K562 (cell line): ENCODE measurements around the gene NEURL2. TPM values are rescaled to one million over a fixed set of nuclear protein-coding genes. Genes with fewer than 3 reads are reported as not detected.

Source experiments
- BRD9 ChIP-seq: fragments of 450-650 bp; IDR thresholded peaks from 2 replicates; pipeline ENCODE4 v1.6.1; 2018; ENCODE audit warnings: low read depth; ENCODE audit not compliant: partially characterized antibody
- CBX5 ChIP-seq: IDR thresholded peaks from 2 replicates; pipeline ENCODE4 v1.6.1; 2014; ENCODE audit warnings: low read depth, borderline replicate concordance
- CHCHD3 ChIP-seq: fragments of 250-450 bp; sonication (Bioruptor Pico); IDR thresholded peaks from 2 replicates; pipeline ENCODE4 v2.1.2; 2022; ENCODE audit warnings: mild to moderate bottlenecking
- E2F4 ChIP-seq: sonication (generic); formaldehyde crosslinking; IDR thresholded peaks from 2 replicates; pipeline ENCODE4 v1.8.0; 2022; ENCODE audit warnings: mild to moderate bottlenecking, low read depth, missing genetic modification reagents
- FOXK2 ChIP-seq, 2 experiments: fragments of 450-650 bp; IDR thresholded peaks in 1 of 2; conservative IDR thresholded peaks in 1 of 2; 2 replicates each; pipeline ENCODE4 v1.6.1; 2016; ENCODE audit warnings: low read depth in 2 of 2, mild to moderate bottlenecking in 1 of 2
- FOXP4 ChIP-seq: sonication (generic); formaldehyde crosslinking; IDR thresholded peaks from 2 replicates; pipeline ENCODE4 v1.8.0; 2022; ENCODE audit warnings: mild to moderate bottlenecking, missing genetic modification reagents, borderline replicate concordance
- LEF1 ChIP-seq: fragments of 450-650 bp; IDR thresholded peaks from 2 replicates; pipeline ENCODE4 v1.6.1; 2016; ENCODE audit warnings: mild to moderate bottlenecking
- NCOA1 ChIP-seq: fragments of 450-650 bp; IDR thresholded peaks from 2 replicates; pipeline ENCODE4 v1.6.1; 2016; ENCODE audit warnings: low read depth
- PHB ChIP-seq: fragments of 250-450 bp; sonication (Bioruptor Pico); IDR thresholded peaks from 2 replicates; pipeline ENCODE4 v1.5.0; 2021
- PML ChIP-seq: IDR thresholded peaks from 2 replicates; pipeline ENCODE4 v1.6.1; 2012; ENCODE audit warnings: low read length, inconsistent platforms
- PRMT5 ChIP-seq: sonication (generic); formaldehyde crosslinking; IDR thresholded peaks from 2 replicates; pipeline ENCODE4 v1.5.0; 2020; ENCODE audit warnings: missing genetic modification reagents
- RBM14 ChIP-seq: fragments of 200-400 bp; formaldehyde crosslinking; IDR thresholded peaks from 2 replicates; pipeline ENCODE4 v1.6.1; 2018; ENCODE audit warnings: low read depth, mild to moderate bottlenecking, low read length, moderate library complexity, borderline replicate concordance; ENCODE audit not compliant: insufficient read depth
- SIX5 ChIP-seq, 2 experiments: IDR thresholded peaks; 2 replicates each; pipeline ENCODE4 v1.6.1; 2011; ENCODE audit warnings: low read length in 2 of 2, borderline replicate concordance in 1 of 2, low read depth in 1 of 2, mild to moderate bottlenecking in 1 of 2, moderate library complexity in 1 of 2; ENCODE audit not compliant: insufficient read depth in 1 of 2
- SOX6 ChIP-seq: fragments of 450-650 bp; IDR thresholded peaks from 2 replicates; pipeline ENCODE4 v1.6.1; 2014; ENCODE audit warnings: mild to moderate bottlenecking
- SRSF7 ChIP-seq: fragments of 200-400 bp; formaldehyde crosslinking; optimal IDR thresholded peaks from 2 replicates; pipeline ENCODE3; 2017; ENCODE audit warnings: mild to moderate bottlenecking, low read depth, low read length
- TAF1 ChIP-seq: IDR thresholded peaks from 2 replicates; pipeline ENCODE4 v1.6.1; 2011; ENCODE audit warnings: mild to moderate bottlenecking, low read length, moderate library complexity; ENCODE audit not compliant: insufficient read depth, control insufficient read depth, severe bottlenecking; ENCODE audit errors: extremely low read depth
- TCFL5 ChIP-seq: fragments of 250-450 bp; sonication (Bioruptor Pico); conservative IDR thresholded peaks from 2 replicates; pipeline ENCODE4 v1.6.1; 2021; ENCODE audit warnings: mild to moderate bottlenecking, moderate library complexity, matching md5 sums
- TEAD2 ChIP-seq: fragments of 450-650 bp; IDR thresholded peaks from 2 replicates; pipeline ENCODE4 v1.6.1; 2016; ENCODE audit warnings: missing genetic modification characterization, control low read depth, missing compliant biosample characterization
- polyA plus RNA-seq, 8 experiments: library from polyadenylated mRNA; depleted of rRNA in 4 of 8; stranded (reverse) in 5 of 8; unstranded in 3 of 8; fragments of >200 nt; fragmentation: Nextera tagmentation in 2 of 8; fragmentation: Illumina TruSeq in 1 of 8; extraction: Ambion mirVana in 2 of 8; extraction: Trizol in 1 of 8; gene quantifications; 2 replicates each; pipeline versions ENCODE4 v1.2.1 to v1.2.3, GENCODE V29; 2011 to 2014; ENCODE audit warnings: inconsistent platforms in 1 of 8, missing spikeins in 1 of 8
- total RNA-seq, 7 experiments: library from RNA; depleted of rRNA in 6 of 7; stranded (reverse); fragments of >200 nt in 6 of 7; fragmentation: Illumina TruSeq in 2 of 7; extraction: Trizol in 2 of 7; gene quantifications; 2 replicates each; pipeline versions ENCODE4 v1.2.1 to v1.2.3, GENCODE V29; 2011 to 2021; ENCODE audit warnings: low replicate concordance in 1 of 7
- TF ChIP-seq, protein P1 (sequence below): fragments of 200-800 bp; sonication (Bioruptor generic); IDR thresholded peaks from 2 replicates; pipeline ENCODE4 v1.6.1; 2016; ENCODE audit warnings: missing genetic modification characterization, missing compliant biosample characterization

NEURL2 gene
- total and polyA plus RNA-seq, 9 of the 15 experiments (the other 6 are each of a cell fraction or from before 2014, with no cell fraction given) = 0.22 to 1.9 (median 0.50) TPM; not detected in 1

GRCh38 chr20:45850926-45851325 is 40.1 kb downstream of the NEURL2 start (continued):
- TF ChIP-seq PRMT5 (CRISPR knock-in tag) = no peak
- TF ChIP-seq LEF1 = peak; percentile 59
- no peak for TF ChIP-seq E2F4
- peak; percentile 27; the same call in 1 of the 2 replicates for TF ChIP-seq NCOA1
- no peak for TF ChIP-seq CBX5
- TF ChIP-seq SOX6 = peak; percentile 35; the same call in 1 of the 2 replicates
- TF ChIP-seq SIX5 (IDR thresholded peaks at IDR 0.05; ENCODE audit: borderline replicate concordance in 1 of 2, insufficient read depth in 1 of 2, low read depth in 1 of 2, low read length in 2 of 2) = no peak
- no peak for TF ChIP-seq TAF1
- TF ChIP-seq TEAD2 = no peak
- no peak for TF ChIP-seq CHCHD3 (CRISPR knock-in tag)
- peak; percentile 43 to 55; a peak in 2 of 4 replicates for TF ChIP-seq FOXK2 (conservative IDR thresholded peaks at IDR 0.05 in 1 of 2, IDR thresholded peaks at IDR 0.05 in 1 of 2; ENCODE audit: low read depth in 2 of 2)
- no peak for TF ChIP-seq RBM14
- TF ChIP-seq PHB (CRISPR knock-in tag) = no peak
- TF ChIP-seq BRD9 = no peak
- TF ChIP-seq FOXP4 (CRISPR knock-in tag) = no peak
- TF ChIP-seq SRSF7 = no peak
- TF ChIP-seq TCFL5 (CRISPR knock-in tag) = no peak
- TF ChIP-seq, protein P1, sequence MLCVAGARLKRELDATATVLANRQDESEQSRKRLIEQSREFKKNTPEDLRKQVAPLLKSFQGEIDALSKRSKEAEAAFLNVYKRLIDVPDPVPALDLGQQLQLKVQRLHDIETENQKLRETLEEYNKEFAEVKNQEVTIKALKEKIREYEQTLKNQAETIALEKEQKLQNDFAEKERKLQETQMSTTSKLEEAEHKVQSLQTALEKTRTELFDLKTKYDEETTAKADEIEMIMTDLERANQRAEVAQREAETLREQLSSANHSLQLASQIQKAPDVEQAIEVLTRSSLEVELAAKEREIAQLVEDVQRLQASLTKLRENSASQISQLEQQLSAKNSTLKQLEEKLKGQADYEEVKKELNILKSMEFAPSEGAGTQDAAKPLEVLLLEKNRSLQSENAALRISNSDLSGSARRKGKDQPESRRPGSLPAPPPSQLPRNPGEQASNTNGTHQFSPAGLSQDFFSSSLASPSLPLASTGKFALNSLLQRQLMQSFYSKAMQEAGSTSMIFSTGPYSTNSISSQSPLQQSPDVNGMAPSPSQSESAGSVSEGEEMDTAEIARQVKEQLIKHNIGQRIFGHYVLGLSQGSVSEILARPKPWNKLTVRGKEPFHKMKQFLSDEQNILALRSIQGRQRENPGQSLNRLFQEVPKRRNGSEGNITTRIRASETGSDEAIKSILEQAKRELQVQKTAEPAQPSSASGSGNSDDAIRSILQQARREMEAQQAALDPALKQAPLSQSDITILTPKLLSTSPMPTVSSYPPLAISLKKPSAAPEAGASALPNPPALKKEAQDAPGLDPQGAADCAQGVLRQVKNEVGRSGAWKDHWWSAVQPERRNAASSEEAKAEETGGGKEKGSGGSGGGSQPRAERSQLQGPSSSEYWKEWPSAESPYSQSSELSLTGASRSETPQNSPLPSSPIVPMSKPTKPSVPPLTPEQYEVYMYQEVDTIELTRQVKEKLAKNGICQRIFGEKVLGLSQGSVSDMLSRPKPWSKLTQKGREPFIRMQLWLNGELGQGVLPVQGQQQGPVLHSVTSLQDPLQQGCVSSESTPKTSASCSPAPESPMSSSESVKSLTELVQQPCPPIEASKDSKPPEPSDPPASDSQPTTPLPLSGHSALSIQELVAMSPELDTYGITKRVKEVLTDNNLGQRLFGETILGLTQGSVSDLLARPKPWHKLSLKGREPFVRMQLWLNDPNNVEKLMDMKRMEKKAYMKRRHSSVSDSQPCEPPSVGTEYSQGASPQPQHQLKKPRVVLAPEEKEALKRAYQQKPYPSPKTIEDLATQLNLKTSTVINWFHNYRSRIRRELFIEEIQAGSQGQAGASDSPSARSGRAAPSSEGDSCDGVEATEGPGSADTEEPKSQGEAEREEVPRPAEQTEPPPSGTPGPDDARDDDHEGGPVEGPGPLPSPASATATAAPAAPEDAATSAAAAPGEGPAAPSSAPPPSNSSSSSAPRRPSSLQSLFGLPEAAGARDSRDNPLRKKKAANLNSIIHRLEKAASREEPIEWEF = no peak
- 0 out of 2 replicates have a peak, but pooled peaks have one; percentile 32 for TF ChIP-seq PML
